ENCODE data around the gene PDPR.
"Not testable (repeated sequence)": the region's sequence is repeated elsewhere in the genome, so short reads cannot be mapped to it uniquely, and the experiment has no call there.

DNA sequence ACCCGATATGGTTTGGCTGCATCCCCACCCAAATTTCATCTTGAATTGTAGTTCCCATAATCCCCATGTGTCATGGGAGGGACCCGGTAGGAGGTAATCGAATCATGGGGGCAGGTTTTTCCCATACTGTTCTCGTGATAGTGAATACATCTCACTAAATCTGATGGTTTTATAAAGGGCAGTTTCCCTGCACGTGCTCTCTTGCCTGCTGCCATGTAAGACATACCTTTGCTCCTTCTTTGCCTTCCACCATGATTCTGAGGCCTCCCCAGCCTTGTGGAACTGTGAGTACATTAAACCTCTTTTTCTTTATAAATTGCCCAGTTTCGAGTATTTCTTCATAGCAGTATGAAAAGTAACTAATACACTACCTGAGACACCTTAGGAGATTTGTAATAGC lies 92.2 kb downstream of the PDPR start:
- not testable (repeated sequence) for TF ChIP-seq RCOR1 (IDR thresholded peaks at IDR 0.05; ENCODE audit: insufficient replicate concordance, low read length); BHLHE40 (IDR thresholded peaks at IDR 0.05; ENCODE audit: low read depth, low read length); RFX5 (IDR thresholded peaks at IDR 0.05; ENCODE audit: low read depth, low read length); POLR2A (IDR thresholded peaks at IDR 0.05; ENCODE audit: low read depth, low read length); SMC3 (IDR thresholded peaks at IDR 0.05; ENCODE audit: low read depth, low read length); MAZ (IDR thresholded peaks at IDR 0.05; ENCODE audit: borderline replicate concordance, low read depth, low read length); FOS (IDR thresholded peaks at IDR 0.05; ENCODE audit: low read depth, low read length); RAD21 (IDR thresholded peaks at IDR 0.05; ENCODE audit: low read length); CEBPB (IDR thresholded peaks at IDR 0.05; ENCODE audit: low read depth, low read length); MAFK (IDR thresholded peaks at IDR 0.05; ENCODE audit: low read depth, low read length); MXI1 (IDR thresholded peaks at IDR 0.05; ENCODE audit: borderline replicate concordance, low read depth, low read length)
- TF ChIP-seq, protein P1, sequence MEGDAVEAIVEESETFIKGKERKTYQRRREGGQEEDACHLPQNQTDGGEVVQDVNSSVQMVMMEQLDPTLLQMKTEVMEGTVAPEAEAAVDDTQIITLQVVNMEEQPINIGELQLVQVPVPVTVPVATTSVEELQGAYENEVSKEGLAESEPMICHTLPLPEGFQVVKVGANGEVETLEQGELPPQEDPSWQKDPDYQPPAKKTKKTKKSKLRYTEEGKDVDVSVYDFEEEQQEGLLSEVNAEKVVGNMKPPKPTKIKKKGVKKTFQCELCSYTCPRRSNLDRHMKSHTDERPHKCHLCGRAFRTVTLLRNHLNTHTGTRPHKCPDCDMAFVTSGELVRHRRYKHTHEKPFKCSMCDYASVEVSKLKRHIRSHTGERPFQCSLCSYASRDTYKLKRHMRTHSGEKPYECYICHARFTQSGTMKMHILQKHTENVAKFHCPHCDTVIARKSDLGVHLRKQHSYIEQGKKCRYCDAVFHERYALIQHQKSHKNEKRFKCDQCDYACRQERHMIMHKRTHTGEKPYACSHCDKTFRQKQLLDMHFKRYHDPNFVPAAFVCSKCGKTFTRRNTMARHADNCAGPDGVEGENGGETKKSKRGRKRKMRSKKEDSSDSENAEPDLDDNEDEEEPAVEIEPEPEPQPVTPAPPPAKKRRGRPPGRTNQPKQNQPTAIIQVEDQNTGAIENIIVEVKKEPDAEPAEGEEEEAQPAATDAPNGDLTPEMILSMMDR (conservative IDR thresholded peaks at IDR 0.05; ENCODE audit: low read depth, low read length): not testable (repeated sequence)
- TF ChIP-seq, protein P2, sequence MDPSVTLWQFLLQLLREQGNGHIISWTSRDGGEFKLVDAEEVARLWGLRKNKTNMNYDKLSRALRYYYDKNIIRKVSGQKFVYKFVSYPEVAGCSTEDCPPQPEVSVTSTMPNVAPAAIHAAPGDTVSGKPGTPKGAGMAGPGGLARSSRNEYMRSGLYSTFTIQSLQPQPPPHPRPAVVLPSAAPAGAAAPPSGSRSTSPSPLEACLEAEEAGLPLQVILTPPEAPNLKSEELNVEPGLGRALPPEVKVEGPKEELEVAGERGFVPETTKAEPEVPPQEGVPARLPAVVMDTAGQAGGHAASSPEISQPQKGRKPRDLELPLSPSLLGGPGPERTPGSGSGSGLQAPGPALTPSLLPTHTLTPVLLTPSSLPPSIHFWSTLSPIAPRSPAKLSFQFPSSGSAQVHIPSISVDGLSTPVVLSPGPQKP (IDR thresholded peaks at IDR 0.05; ENCODE audit: borderline replicate concordance, low read depth, low read length): not testable (repeated sequence)
- TF ChIP-seq, protein P3, sequence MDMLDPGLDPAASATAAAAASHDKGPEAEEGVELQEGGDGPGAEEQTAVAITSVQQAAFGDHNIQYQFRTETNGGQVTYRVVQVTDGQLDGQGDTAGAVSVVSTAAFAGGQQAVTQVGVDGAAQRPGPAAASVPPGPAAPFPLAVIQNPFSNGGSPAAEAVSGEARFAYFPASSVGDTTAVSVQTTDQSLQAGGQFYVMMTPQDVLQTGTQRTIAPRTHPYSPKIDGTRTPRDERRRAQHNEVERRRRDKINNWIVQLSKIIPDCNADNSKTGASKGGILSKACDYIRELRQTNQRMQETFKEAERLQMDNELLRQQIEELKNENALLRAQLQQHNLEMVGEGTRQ (IDR thresholded peaks at IDR 0.05; ENCODE audit: low read depth, low read length): not testable (repeated sequence)
